ENCODE measurements around the gene DNAH17.

The DNAH17 gene

DNA sequence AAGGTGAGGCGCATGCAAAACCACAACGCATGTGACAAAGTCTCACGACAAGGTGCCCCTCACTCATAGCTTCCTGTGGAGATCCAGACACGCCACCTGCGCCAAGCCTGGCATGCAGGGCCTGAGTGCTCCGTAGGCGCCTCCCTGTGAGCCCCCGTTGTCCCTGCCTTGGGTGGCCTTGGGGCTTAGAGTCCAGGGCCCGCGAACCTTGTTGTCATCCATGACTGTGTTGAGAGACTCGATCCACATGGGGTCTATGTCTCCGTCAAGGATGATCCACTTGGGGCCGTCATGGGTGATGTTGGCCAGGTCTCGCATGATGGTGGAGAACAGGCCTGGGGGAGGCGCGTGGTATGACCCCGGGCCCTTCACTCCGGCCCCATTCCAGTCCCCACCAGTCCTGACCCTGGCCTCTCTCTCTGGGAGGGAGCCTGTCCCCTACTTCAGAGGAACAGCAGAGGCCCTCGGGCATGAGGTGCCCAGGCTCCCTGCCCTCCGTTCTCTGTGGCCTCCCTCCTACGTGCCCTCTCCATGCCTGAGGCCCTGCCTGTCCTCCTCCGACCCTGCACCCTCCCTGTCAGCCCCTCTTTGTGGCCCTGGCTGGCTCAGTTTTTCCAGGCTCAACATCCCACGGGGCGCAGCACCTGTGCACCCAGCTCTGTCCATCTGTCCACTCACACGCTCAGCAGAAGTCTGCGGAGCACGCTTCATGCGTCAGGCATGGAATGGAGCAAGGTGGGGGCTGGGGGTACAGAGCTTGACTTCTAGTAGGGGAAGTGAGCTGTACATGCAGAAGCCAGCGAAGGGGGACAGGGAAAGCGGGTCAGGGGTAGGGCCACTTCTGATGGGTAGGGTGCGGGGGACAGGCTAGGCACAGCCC is 85.7 kb downstream of the DNAH17 start:
- DNase-seq = no peak

GRCh38 chr17:78490673-78491072 is 86.5 kb downstream of the DNAH17 start:
- DNase-seq = no peak

DNA sequence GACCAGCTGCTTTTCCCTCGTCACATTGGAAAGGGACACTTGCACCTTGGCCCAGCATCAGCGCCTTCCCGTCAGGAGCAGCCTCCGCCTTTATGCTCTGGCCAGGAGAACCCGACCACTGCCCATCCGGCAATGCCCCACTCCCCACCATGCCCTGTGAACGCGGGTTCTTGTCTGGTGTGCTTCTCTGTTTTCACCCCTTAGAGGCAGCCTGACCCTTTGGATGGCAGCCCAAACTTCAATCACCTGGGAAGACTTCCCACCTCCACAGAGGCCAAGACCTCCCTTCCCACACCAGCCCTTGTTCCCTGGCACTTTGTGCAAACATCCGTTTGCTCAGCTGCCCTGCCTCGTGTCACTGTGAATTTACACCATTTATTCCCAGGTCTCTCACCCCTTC is 87.0 kb downstream of the DNAH17 start:
- DNase-seq = no peak

DNA sequence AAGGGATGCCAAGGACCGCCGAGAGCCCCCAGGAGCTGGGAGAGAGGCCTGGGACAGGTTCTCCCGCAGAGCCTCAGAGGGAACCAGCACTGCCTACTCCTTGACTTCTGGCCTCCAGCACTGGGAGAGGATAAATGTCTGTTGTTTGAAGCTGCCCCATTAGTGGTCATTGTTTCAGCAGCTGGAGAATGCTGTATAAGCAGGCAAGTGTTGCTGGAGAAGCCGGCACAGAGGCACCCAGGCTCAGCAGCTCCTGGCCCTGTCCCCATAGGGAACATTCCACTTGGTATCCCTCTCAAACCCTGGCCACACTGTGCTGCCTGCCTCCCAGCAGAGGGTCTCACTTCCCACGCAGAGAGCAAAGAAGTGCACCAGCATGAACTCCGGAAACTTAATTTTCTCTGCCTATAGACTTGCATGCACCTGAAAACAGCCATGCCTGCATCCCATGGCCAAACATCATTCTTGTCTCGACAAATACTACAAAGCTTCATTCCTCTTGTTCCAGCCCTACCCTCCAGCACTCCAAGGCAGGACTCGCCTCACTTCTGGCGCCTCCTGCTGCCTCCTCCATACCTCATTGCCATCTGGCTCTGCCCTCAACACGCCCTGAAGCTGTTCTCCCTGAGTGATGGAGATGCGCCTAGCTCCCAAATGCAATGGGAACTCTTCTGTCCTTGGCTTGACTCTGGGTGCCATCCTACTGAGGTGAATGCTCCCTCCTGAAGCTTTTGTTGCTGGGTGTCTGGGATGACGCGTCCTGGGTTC is 88.1 kb downstream of the DNAH17 start:
- DNase-seq = no peak

DNA sequence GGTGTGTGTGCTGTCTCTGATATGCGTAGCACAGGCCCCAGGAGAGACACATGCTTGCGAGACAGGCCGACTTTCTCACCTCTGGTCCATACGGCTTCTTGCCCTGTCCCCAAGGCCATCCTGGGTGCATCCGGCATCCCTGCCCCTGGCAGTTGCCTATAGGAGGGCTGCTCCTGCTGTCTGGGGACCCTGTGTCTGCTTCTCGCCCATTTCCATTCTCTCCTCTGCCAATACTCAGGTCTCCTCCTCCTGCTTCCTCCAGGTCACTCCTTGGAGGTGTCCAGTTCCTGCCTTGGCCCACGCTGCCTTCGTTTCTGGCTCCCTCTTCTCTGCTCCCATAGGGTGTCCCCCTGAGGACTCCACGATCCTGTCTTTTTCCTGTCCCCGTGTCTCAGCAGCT is 89.0 kb downstream of the DNAH17 start:
- DNase-seq = no peak

DNA sequence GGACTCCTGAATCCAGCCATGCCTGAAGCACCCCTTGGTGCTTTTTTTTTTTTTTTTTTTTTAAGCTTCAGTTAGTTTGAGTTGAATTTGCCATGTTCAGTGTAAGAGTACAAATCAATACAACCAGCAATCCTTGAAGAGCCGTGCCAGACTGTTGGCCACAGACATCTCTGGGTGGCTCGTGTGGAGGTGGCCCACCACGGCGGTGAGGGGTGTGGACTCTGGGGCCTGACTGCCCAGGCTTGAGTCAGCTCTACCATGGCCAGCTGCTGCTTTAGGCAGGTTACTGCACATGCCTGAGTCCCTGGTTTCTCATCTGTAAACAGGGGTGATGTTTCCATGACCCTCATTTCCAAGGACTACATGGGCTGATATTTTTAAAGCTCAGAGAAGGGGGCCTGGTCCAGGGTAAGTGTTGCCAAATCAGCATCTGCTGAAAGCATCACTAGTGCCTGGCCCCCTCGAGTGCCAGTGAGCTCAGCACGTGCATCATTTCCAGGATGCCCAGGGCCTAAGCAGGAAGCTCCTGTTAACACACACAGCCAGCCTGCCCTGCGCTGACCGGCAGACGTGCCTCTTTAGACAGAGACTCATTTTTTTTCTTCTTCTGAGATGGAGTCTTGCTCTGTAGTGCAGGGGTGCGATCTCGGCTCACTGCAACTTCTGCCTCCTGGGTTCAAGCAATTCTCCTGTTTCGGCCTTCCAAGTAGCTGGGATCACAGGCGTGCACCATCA is 90.1 kb downstream of the DNAH17 start:
- DNase-seq = no peak

- DNase-seq = no peak
These were observed 90.9 kb downstream of the DNAH17 start for GRCh38 chr17:78486228-78486802.

GRCh38 chr17:78485290-78486168 is 91.7 kb downstream of the DNAH17 start:
- DNase-seq = no peak

DNA sequence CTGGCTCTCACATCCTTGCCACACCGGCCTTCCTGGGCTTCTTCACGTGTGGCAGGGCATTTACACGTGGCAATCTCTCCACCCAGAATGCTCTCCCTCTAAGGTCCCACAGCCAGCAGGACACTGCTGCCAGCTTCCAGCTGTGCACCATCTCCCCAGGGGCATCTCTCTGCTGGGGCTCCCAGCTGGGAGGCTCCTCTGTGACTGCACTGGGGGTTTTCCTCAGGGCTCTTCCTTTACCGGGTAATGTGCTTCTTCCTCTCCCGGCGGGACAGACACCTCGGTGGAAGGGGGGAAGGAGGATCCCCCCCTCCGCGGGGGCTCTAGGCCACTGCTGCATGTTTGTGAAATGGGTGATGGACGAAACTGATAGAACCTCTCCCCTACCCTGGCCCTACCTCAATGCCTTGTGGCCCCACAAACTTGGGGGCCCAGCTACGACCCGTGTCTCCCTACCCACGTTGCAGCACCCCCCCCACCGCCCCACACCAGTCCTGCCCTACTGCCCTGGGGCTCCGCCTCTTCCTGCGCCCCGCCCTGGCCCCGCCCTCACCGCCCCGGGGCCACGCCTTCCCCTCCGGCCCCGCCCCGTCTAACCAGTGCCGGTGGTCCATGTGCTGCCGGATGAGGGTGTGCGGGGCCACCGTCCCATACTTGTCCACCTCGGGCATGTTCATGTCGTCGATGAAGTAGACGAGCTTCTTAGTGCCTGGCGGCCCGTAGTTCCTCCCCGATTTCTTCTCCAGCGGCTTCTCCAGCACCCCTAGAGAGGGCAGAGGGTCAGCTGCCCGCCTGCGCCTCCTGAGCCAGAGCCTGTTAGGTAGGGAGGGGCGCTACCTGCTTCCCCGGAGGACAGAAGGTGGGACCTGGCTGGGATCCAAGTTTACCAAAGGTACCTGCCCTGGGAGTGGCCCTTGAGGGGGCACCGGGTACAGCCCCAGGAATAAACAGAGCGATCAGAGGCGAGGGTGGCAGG is 92.6 kb downstream of the DNAH17 start:
- peak; percentile 66 for DNase-seq

DNA sequence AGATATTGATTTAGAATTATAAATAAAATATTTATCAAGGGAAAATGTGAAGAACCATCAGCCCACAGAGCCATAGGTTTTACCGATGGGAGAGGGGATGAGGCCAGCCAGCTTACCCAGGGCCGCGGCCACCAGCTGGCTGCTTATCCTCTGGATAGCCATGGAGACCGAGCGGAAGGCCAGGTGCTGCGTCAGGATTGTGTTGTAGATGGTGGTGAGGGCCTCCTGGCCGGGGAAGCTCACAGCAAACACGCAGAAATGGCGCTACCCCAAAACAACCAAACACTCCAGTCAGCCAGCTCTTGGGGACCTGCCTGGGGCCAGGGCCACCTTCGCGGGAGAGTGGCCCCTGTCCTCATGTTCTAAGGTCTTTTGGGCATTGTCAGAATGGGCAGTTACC is 97.8 kb downstream of the DNAH17 start:
- DNase-seq = no peak

DNA sequence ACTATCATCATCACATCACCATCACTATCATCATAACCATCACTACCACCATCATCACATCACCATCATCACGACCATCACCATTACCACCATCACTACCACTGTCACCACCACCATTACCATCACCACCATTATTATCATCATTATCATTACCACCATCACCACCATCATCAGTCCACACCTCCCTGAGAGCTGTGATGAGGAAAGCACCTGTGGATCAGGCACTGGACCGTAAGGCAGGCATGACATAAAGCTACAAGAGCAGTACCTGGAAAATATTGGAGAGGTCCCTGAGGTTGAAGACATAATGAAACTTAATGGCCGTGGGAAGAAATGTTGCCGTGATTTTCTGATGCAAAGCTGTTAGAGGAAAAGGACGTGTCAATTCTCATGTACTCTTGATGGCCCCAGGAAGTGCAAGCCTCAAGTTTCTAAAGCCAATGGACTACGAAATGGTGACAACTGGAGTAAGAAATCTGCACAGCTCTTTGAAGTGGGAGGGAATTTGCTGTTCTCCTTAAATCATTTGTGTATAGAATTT is 98.4 kb downstream of the DNAH17 start:
- DNase-seq = no peak

DNA sequence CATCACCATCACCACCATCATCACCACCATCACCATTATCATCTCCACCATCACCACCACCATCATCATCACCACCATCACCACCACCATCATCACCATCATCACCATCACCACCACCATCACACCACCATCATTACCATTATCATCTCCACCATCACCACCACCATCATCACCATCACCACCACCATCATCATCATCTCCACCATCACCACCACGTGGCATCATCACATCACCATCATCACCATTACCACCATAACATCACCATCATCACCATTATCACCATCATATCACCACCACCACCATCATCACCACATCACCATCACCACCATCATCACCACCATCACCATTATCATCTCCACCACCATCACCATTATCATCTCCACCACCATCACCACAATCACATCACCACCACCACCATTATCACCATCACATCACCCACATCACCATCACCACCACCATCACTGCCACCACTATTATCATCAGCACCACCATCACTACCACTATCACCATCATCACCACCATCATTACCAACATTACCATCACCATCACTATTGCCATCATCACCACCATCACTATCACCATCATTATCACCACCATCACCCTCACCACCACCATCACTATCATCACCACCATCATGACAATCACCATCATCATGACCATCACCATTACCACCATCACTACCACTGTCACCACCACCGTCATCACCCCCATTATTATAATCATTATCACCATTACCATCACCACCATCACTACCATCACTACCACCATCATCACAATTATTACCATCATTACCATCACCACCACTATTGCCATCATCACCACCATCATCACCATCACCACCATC is 99.1 kb downstream of the DNAH17 start:
- DNase-seq = no peak

DNA sequence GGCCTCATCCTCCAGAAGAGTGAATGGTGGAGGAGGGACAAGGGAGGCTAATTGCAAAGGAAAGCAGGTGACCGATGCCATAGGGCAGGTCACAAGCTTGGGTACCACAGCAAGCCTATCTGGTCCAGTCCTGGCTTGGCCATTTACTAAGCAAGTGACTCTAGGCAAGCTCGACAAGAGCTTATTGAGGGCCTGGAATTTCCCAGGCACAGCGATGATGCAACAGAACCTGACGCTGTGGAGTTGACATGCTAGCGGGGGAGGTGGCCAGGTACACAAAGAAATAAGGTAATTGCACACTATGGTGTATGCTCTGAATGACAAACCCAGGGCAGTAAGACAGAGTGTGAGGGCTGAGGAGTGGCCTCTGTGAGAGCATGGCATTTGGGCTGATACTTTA is 100.2 kb downstream of the DNAH17 start:
- no peak for DNase-seq

- DNase-seq = no peak
These were observed 101.0 kb downstream of the DNAH17 start for GRCh38 chr17:78476149-78476548.

DNA sequence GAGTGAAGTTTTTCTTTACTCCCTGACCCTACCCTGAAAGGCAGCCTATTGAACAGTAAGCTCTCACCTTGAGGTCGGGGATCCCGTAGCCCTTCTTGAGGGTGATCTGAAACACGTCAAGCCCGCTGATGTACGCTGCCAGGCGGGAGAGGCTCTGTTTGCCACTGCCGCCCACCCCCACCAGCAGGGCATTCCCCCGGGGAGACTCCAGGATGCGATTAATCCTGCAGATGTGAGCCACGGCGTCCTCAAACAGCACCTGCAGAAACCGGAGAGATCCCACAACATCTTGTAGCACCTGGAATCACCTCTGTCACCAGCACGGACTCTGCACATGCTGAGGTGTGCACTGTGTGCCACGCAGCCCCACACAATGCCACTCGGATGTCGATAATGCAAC is 102.0 kb downstream of the DNAH17 start:
- no peak for DNase-seq

- peak; percentile 39 for DNase-seq
These were observed 102.5 kb downstream of the DNAH17 start for GRCh38 chr17:78474614-78475146.

DNA sequence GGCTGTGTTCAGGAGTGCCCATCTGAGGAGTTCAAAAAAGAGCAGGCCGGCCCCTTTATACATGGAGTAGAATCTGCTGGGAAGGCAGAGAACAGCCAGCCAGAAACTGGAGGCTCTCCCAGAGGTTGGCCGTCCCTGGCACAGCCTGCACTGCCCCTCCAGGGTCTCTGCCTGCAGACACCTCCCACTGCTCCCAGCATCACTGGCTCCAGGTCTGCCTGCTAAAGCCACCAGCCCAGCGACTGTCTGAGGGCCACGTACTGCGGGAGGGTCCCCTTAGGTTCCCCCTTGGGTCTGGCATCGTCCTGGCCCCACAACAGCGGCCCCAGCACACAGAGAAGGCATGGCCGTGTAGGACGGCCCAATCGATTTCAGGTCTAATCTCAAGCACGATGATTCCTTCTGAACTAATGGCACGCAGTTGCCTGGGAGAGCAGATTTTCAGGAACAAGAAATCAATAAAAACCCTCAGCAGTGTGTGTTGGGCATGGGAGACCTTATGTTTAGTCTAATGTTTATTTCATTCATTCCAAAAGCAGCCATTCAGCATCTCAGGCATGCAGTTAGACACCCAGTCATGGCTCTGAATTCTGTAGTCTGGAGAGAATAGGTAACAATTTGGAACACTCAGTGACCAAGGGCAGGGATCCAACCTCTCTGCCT is 103.1 kb downstream of the DNAH17 start:
- DNase-seq = no peak

DNA sequence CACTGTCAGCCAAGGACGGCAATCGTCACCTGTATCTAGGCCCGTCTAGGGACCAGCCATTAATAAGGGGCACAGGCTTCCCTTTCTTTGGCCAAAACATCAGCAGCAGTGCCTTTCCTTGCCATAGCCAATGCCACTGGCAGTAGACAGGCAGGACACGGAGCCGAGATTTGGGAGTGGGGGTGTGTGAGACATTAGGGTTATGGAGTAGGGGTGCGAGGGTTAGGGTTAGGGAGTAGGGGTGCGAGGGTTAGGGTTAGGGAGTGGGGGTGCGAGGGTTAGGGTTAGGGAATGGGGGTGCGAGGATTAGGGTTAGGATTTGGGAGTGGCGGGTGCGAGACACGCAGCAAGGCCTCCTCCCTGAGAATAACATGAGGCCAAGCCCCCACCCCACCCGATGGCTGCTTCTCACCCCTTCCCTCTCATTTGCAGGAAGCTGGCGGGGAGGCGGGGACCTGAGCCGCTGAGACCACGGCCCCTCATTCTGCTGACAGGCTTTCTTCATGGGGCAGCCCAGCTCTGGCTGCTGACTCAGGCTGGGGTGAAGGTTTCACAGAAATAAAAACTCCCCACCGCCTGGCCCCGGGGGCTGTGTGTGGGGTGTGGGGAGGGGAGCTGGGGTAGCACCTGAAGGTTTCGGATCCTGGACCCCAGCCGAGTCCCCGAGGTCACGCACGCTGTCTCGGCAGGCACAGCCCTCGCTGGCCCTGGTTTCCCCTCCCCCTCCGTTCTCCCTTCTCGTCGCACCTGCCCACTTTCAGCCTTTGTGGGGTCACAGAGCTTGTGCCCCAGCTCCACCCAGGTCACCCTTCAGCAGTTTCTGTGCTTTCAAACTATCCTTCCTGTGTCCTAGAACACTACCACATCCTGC is 104.9 kb downstream of the DNAH17 start:
- no peak for DNase-seq

Data from CD4-positive, alpha-beta T cell treated with Interleukin-12 subunit alpha and Interleukin-12 subunit beta, for 1 hour (primary cell).